Osteoblast (primary cell): ENCODE data around the gene ZBTB39. TPM values are rescaled to one million over a fixed set of nuclear protein-coding genes. Genes with fewer than 3 reads are reported as not detected.

ENCODE experiments used
- DNase-seq: peaks from one replicate; pipeline ENCODE4 v3.0.0; 2011; ENCODE audit warnings: low spot score, mixed read lengths; ENCODE audit not compliant: insufficient read length; ENCODE audit errors: missing footprints
- H2AFZ ChIP-seq: 2 replicates; pipeline ENCODE4 v1.6.0; 2011; ENCODE audit warnings: mild to moderate bottlenecking, low read length
- H3K27ac ChIP-seq: 2 replicates; pipeline ENCODE4 v1.5.1; 2011; ENCODE audit warnings: mild to moderate bottlenecking, low read depth, low read length, moderate library complexity
- H3K27me3 ChIP-seq: 2 replicates; pipeline ENCODE4 v1.6.0; 2012; ENCODE audit warnings: mild to moderate bottlenecking, control low read depth, inconsistent platforms, low read length, moderate library complexity; ENCODE audit not compliant: insufficient read depth
- H3K36me3 ChIP-seq: 2 replicates; pipeline ENCODE4 v1.5.1; 2011; ENCODE audit warnings: mild to moderate bottlenecking, low read length, control low read depth, moderate library complexity; ENCODE audit not compliant: insufficient read depth
- H3K4me1 ChIP-seq: 2 replicates; pipeline ENCODE4 v1.5.1; 2011; ENCODE audit warnings: mild to moderate bottlenecking, low read length, control low read depth, moderate library complexity; ENCODE audit not compliant: insufficient read depth
- H3K4me2 ChIP-seq: 2 replicates; pipeline ENCODE4 v1.6.0; 2011; ENCODE audit warnings: mild to moderate bottlenecking, low read length; ENCODE audit not compliant: insufficient read depth
- H3K4me3 ChIP-seq: fragments of 200-600 bp; sonication (generic); 3 replicates; pipeline ENCODE4 v1.5.1; 2012; ENCODE audit warnings: mild to moderate bottlenecking, low read length, inconsistent platforms; ENCODE audit not compliant: insufficient read depth
- H3K79me2 ChIP-seq: 2 replicates; pipeline ENCODE4 v1.6.0; 2012; ENCODE audit warnings: mild to moderate bottlenecking, low read length, control low read depth, inconsistent platforms; ENCODE audit not compliant: insufficient read depth
- H3K9me3 ChIP-seq: 2 replicates; pipeline ENCODE4 v1.5.1; 2011; ENCODE audit warnings: low read depth, low read length, control low read depth
- H4K20me1 ChIP-seq: 2 replicates; pipeline ENCODE4 v1.6.0; 2012; ENCODE audit warnings: mild to moderate bottlenecking, low read length, control low read depth; ENCODE audit not compliant: insufficient read depth
- total RNA-seq: library from RNA; depleted of rRNA; stranded (reverse); fragments of >200 nt; gene quantifications from 2 replicates; pipeline ENCODE4 v1.2.3, GENCODE V29; 2012
- TF ChIP-seq, protein P1 (sequence below): IDR thresholded peaks from 2 replicates; pipeline ENCODE4 v1.5.1; 2011; ENCODE audit warnings: mild to moderate bottlenecking, low read depth, low read length, moderate library complexity; ENCODE audit errors: extremely low read depth

ZBTB39 gene
- total RNA-seq, 1 donor = 4.7 TPM

DNA sequence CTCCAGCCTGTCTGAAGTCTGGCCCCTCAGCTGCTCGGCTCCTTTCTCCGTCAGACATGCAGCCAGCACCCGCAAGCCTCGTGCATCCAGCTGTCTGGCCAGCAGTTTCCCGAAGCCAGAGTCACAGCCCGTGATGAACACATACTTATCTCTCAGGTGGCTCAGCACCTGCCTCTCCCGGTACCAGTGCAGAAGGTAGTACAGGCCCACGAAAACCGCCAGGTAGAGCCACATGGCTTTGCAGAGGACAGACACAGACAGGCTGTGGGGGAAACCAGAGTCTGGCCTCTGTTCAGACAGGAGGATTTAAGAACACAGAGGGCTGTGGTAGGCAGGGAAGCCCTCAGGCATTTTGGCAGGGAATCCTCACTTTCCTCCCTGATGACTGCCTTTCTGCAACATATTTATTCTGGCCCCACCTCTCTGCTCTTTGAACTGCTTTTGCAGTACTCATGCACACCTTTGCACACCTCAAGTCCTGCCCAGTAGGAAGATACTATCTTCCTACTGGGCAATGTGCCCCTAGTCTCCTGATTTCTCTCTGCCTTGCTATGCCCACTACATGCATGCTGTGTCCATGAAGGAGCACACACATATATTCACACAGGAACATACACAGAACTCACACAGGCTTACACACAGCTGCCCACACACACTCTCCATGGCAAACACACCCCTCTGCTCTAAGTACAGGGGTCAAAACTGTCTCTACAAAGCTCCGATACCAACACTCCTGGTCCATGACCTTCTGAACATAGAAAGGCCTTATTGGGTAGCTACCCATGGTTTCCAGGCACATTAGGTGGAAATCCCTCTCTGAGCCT, 48.9 kb downstream of the ZBTB39 start, which contains the start of gene RDH16:
RDH16 (minus strand) TSS at position 380 of the 824 bp plus-strand sequence; CDS start at position 234, 146 bp downstream.
- Histone ChIP-seq H3K27ac (no peak within 1 kb of the TSS), H2AFZ (no peak within 1 kb of the TSS), H4K20me1 (no peaks in the 10 kb centered on the region), H3K79me2 (no peaks in the 10 kb centered on the region), H3K4me1 (no peaks in the 10 kb centered on the region), H3K9me3 (no peaks in the 10 kb centered on the region), H3K4me2 (no peak within 1 kb of the TSS), H3K36me3 (no peaks in the 10 kb centered on the region), H3K4me3 (no peak within 1 kb of the TSS), H3K27me3 (peaks cover 24% of the 10 kb centered on the region)
- TF ChIP-seq, protein P1, sequence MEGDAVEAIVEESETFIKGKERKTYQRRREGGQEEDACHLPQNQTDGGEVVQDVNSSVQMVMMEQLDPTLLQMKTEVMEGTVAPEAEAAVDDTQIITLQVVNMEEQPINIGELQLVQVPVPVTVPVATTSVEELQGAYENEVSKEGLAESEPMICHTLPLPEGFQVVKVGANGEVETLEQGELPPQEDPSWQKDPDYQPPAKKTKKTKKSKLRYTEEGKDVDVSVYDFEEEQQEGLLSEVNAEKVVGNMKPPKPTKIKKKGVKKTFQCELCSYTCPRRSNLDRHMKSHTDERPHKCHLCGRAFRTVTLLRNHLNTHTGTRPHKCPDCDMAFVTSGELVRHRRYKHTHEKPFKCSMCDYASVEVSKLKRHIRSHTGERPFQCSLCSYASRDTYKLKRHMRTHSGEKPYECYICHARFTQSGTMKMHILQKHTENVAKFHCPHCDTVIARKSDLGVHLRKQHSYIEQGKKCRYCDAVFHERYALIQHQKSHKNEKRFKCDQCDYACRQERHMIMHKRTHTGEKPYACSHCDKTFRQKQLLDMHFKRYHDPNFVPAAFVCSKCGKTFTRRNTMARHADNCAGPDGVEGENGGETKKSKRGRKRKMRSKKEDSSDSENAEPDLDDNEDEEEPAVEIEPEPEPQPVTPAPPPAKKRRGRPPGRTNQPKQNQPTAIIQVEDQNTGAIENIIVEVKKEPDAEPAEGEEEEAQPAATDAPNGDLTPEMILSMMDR = no peak
- no peak for DNase-seq

DNA sequence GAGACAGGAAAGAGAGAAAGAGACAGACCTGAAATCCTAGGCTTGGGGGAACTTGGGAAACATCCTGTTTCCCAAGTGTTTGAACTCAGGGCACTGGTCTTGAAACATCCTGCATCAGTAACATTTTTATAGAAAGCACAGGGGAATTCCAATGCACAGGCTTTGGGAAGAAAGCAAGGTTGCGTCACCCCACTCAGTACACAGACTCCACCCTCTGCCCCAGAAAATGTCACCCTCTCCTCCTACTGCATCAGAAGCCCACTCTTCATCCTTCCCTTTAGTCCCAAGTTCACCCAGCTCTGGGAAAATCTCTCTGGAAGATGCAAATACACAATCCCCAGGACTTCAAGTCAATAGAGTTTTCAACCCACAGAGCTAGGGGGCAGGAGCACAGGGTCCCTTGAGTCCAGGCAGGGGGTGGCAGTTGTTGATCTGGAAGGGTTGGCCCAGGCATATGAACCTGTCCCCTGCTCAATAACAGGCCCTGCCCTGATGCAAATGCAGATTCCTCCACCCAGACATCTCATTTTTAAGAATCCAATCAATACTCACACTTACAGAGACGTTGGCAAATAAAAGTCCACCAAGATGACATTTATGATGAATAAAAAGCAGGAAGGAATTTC, 50.6 kb downstream of the ZBTB39 start:
- TF ChIP-seq, protein P1 = no peak
- DNase-seq = no peak
- peaks cover 34% of the 10 kb centered on the region for H3K27me3 ChIP-seq
- no peak overlapping the region for H3K4me2 ChIP-seq
- H3K36me3 ChIP-seq = no peaks in the 10 kb centered on the region
- H3K27ac ChIP-seq = no peak overlapping the region
- no peaks in the 10 kb centered on the region for H4K20me1 ChIP-seq
- H3K4me1 ChIP-seq = no peaks in the 10 kb centered on the region
- no peak overlapping the region for H3K4me3 ChIP-seq
- no peak overlapping the region for H2AFZ ChIP-seq
- H3K9me3 ChIP-seq = no peaks in the 10 kb centered on the region
- no peaks in the 10 kb centered on the region for H3K79me2 ChIP-seq

DNA sequence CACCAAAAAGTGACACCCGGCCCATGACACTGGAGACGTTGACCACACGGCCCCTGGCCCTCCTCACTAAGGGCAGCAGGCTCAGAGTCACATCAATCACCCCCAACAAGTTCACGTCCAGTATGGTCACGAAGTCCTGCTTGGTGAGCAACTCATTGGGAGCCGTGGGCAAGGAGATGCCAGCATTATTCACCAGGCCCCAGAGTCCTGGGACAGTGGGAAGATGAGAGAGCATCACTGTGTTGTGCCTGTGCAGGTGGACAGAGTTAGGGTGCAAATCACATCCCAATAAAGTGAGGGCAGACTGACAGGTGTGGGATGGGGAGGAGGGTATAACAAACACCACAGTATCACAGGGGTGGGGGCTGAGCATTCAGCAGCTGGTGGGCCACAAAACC, 51.4 kb downstream of the ZBTB39 start:
- no peak overlapping the region for H3K27ac ChIP-seq
- TF ChIP-seq, protein P1 = no peak
- no peaks in the 10 kb centered on the region for H3K4me1 ChIP-seq
- no peak overlapping the region for H3K4me3 ChIP-seq
- H3K4me2 ChIP-seq = no peak overlapping the region
- H3K9me3 ChIP-seq = no peaks in the 10 kb centered on the region
- H3K27me3 ChIP-seq = peaks cover 34% of the 10 kb centered on the region
- no peak for DNase-seq
- H3K36me3 ChIP-seq = no peaks in the 10 kb centered on the region
- no peak overlapping the region for H2AFZ ChIP-seq
- no peaks in the 10 kb centered on the region for H4K20me1 ChIP-seq
- H3K79me2 ChIP-seq = no peaks in the 10 kb centered on the region
